SK-N-SH treated with all-trans-retinoic acid at 6 μM for 48 hours (cell line): ENCODE measurements around the gene SIRT2.

Experiments used
- POU6F1 ChIP-seq: fragments of 250-450 bp; sonication (Bioruptor Pico); IDR thresholded peaks from 2 replicates; pipeline ENCODE4 v1.8.0; 2021; ENCODE audit warnings: low read depth, mild to moderate bottlenecking, moderate library complexity, borderline replicate concordance
- RARB ChIP-seq: fragments of 250-450 bp; sonication (Bioruptor Pico); IDR thresholded peaks from 2 replicates; pipeline ENCODE4 v1.8.0; 2021; ENCODE audit warnings: mild to moderate bottlenecking, moderate library complexity
- ZFP30 ChIP-seq: fragments of 450-650 bp; formaldehyde crosslinking; IDR thresholded peaks from 2 replicates; pipeline ENCODE4 v1.5.0; 2022; ENCODE audit warnings: mild to moderate bottlenecking, moderate library complexity

- no peak for TF ChIP-seq POU6F1
- no peak for TF ChIP-seq RARB (CRISPR knock-in tag)
- no peak for TF ChIP-seq ZFP30 (CRISPR knock-in tag)
Measured at GRCh38 chr19:38930776-38931520, 31.5 kb upstream of the SIRT2 start, which contains the start of gene MRPS12.
